ENCODE measurements around the gene HEPN1.

Gene HEPN1

GRCh38 chr11:124944565-124944964, 25.5 kb downstream of the HEPN1 start:
- no peak for DNase-seq

GRCh38 chr11:124945826-124946225, 26.8 kb downstream of the HEPN1 start:
- DNase-seq = no peak

- DNase-seq = no peak
These were observed 27.7 kb downstream of the HEPN1 start for GRCh38 chr11:124946735-124947141.

- no peak for DNase-seq
These were observed 31.7 kb downstream of the HEPN1 start for GRCh38 chr11:124950601-124951330.

- no peak for DNase-seq
These were observed 32.3 kb downstream of the HEPN1 start for GRCh38 chr11:124951341-124951740.

GRCh38 chr11:124953753-124954589, 34.9 kb downstream of the HEPN1 start, which contains the start of gene CCDC15:
TSS of gene CCDC15 (plus strand) at chr11:124954202. CDS start at chr11:124954733, 531 bp downstream.
- peak; percentile 99 for DNase-seq

- no peak for DNase-seq
These were observed 35.5 kb downstream of the HEPN1 start for GRCh38 chr11:124954590-124954955.

- no peak for DNase-seq
These were observed 36.0 kb downstream of the HEPN1 start for GRCh38 chr11:124955035-124955434.

GRCh38 chr11:124961972-124962609, 43.0 kb downstream of the HEPN1 start:
- DNase-seq = peak; percentile 76

GRCh38 chr11:124968197-124968596, 49.1 kb downstream of the HEPN1 start:
- peak; percentile 58 for DNase-seq
